Activated T-helper 1 cell treated with Interleukin-2 at 50 U/mL for 16 hours (primary cell): Measurements from ENCODE around the gene NR3C2.

ENCODE experiments used
- DNase-seq: peaks from one replicate; pipeline ENCODE4 v3.0.0-alpha.2; 2020; ENCODE audit warnings: low read depth

Gene NR3C2

DNA sequence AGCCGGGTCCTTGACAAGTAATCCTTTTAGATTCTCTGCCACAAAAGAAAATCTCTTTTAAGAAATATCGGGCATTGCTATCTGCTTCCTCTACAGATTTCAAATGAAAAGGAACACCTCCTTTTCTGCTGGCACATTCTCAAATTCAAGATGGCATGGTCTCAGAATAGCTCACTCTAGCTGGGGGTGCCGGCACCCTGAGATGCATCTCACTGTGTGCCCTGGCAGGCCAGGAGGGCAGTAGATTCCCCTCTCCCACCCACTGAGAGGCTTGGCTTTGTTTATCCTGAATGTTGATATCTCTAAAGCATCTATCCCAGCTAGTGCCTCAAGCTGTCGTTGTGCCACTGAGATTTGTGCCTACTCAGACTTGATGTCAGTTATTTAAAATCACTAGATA, 390.8 kb downstream of the NR3C2 start:
- no peak for DNase-seq

DNA sequence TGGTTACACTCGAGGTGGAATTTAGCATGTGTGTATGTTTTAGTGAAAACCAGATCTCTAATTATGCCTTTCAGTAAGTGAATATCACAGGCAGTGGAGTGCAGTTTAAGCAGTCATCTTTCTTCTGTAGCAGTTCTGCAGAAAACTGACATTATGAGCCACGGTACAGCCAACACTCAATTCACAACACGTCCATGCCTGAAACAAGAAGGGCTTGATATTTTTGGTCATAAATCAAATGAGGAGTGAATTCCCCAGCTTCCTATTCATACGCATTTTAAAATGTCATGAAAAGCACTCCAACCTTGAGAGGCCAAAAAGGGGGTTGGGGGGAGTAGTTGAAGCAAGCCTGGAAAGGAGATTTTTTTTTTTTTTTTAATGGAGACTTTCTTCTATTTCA, 393.6 kb downstream of the NR3C2 start:
- no peak for DNase-seq

GRCh38 chr4:148044912-148045352, 397.3 kb downstream of the NR3C2 start:
- DNase-seq: no peak

GRCh38 chr4:148044089-148044911, 397.9 kb downstream of the NR3C2 start:
- no peak for DNase-seq

DNA sequence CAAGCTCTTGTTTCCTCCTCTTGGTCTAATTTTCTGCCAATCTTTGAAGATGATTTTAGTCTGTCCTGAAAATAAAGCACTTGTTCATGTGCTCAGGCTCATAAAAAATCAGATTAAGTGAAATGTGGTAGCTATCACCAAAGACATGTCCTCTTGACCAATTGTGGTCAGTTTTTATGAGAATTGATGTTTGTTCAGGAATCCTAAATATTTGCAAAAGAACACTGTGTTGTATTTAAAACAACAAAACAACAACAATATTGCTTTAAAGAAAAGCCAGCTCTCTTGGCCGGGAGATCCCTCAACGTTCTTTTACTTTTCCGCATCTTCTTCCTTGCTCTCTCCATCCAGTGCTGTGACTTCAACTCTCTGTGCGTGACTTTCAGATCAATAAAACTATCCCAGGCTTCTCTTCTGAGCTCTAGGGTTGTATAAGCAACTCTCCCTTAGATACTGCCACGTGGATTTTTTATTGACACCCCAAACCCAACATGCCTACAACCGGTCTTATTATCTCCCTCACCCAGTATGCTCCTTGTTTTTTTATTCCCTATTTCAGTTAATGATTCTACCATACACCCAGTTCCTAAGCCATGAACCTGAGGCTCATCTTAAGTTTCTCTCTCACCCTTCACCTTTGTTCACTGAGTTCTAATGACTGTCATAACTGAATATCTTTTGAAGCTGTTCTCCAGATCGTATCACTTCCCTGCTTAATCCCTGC, 400.4 kb downstream of the NR3C2 start:
- no peak for DNase-seq

- no peak for DNase-seq
These were observed 407.4 kb downstream of the NR3C2 start for GRCh38 chr4:148034813-148035212.

DNA sequence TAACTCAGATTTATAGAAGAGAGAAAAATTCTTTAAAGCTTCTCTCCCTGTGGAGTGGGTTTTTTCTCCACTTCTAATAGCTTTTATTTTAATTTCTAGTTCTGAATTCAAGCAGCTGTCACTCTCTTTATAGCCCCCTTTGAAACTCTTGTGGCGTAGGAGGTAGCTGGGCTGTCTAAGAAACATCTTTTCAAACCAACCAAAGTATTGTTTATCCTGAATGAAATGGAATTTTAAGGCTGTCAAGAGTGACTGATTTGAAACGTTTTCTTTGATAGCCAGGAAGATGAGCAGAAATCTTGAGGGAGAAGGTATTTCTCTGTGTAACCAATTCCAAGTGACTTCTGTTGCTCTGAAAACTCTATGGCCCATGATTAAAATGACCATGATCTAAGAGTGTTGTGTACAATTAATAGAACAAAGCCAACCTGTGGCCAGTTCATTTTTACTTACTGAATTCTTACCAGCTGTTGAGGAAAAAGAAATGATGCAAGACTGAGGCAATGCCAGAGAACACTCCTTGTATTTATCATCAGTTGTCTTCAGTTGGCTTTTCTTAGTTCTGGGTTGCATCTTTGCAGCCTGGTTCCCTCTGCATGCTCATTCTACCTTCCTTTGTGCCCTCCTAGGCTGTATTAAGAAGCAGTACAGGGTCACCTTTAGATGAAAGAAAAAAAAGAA, 411.9 kb downstream of the NR3C2 start:
- DNase-seq: no peak

GRCh38 chr4:148029781-148030180, 412.4 kb downstream of the NR3C2 start:
- no peak for DNase-seq
